Activated naive CD4-positive, alpha-beta T cell treated with anti-CD3 and anti-CD28 coated beads, Interleukin-2, amount 50 U/mL, for 24 hours (primary cell): ENCODE measurements around the gene KIF21B.

Experiments used
- H3K27ac Mint-ChIP-seq: one replicate; pipeline ENCODE4 v1.8.0; 2021; ENCODE audit warnings: mild to moderate bottlenecking, mixed read lengths
- H3K27me3 Mint-ChIP-seq: one replicate; pipeline ENCODE4 v1.8.0; 2021; ENCODE audit warnings: mixed read lengths
- H3K36me3 Mint-ChIP-seq: one replicate; pipeline ENCODE4 v1.8.0; 2021; ENCODE audit warnings: mixed read lengths
- H3K4me1 Mint-ChIP-seq: one replicate; pipeline ENCODE4 v1.8.0; 2021; ENCODE audit warnings: mixed read lengths
- H3K4me3 Mint-ChIP-seq: one replicate; pipeline ENCODE4 v1.8.0; 2021; ENCODE audit warnings: mild to moderate bottlenecking, mixed read lengths
- H3K9me3 Mint-ChIP-seq: one replicate; pipeline ENCODE4 v1.8.0; 2021; ENCODE audit warnings: mixed read lengths

Gene KIF21B

DNA sequence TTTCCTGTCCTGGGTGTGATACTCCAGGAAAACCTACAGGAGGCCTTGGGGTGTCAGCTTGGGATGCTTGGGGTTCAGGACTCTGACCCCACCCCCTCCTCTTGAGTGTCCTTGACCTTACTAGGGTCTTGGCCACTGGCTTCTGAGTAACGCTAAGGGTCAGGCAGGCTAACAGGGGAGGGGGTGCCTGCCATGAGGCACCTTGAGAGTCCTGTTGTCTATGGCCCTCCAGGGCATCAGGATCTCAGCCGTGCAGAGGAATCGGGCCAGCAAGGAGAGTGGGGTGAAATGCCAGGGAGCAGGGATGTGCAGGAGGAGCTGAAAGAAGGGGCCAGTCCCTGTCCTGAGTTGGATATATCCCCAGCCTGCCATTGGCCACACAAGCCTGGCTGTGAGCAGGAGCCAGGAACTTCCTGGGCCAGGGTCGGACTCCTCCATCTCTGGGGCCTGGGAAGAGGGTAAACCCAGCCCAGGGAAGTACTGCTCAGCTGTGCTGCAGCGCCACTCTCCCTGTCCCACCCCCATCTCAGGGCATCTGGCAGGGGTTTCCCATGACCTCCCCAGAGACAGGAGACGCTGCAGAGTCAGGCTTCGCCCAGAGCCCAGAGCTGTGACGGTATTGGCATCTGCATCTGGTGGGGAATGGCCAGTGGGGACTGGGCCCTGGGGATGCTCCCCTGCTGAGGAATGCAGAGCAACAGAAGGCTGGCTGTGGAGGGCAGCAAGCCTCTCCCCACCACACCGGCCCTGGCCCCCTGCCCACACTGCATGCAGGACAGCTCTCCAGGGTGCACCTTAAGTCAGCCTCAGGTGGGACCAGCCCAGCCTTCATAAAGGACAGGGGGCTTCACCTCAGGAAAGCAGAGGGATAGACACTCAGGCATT lies 6.3 kb downstream of the KIF21B start:
- H3K9me3 Mint-ChIP-seq = no peaks in the 10 kb centered on the region

DNA sequence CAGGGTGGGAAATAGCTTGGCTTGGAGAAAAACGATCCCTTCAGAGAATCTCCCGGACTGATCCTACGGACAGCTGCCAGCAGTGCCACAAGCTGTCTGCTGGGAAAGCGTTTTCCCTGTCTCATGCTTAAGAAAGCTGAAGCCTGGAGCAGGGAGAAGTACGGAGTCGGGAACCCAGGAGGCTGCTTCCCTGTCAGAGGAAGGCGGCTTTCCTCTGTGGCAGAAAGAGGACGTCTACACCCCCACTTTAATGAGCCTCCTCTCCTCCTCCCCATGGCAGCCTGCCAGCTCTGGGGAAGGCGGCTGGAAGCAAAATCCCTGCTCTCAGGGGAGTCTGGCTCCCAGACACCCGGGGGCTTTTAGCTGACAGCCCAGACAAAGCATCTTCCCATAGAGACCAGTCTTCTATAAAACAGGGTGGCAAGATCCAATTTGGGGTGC lies 7.3 kb downstream of the KIF21B start:
- peaks cover 2% of the 10 kb centered on the region for H3K36me3 Mint-ChIP-seq
- H3K4me1 Mint-ChIP-seq = peaks cover 95% of the 10 kb centered on the region
- peak overlapping the region; percentile 68 for H3K27ac Mint-ChIP-seq
- no peaks in the 10 kb centered on the region for H3K27me3 Mint-ChIP-seq
- no peaks in the 10 kb centered on the region for H3K9me3 Mint-ChIP-seq
- H3K4me3 Mint-ChIP-seq = peak overlapping the region; percentile 44

More for the DNA sequence above, 6.3 kb downstream of the KIF21B start:
- Mint-ChIP-seq H3K36me3 (peaks cover 2% of the 10 kb centered on the region), H3K4me3 (no peak overlapping the region), H3K27me3 (no peaks in the 10 kb centered on the region), H3K4me1 (peaks cover 95% of the 10 kb centered on the region), H3K27ac (peak overlapping the region; percentile 59)

DNA sequence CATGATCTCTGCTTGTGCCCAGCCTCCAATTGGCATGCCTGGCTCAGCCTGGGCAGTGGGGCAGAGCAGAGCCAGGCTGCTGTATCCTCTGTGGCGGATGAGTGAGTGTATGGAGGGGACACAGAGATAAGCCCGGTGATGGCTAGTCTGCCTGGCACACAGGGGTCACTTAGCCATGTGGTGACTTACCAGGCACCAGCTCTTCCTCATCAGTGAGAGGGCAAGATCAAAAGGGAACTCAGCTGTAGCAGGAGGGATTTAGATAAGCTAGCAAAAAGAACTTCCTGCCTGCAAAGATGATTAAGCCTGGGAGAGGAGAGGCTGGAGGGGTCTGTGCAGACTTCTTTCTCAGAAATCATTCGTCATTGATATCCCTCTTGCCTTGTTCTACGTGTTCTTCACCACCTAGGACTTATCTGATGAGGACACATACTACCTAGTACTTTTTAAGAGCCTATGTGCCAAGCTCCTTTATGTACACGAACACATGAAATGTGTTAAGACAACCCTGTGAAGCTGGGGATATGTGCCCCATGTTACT lies 7.9 kb downstream of the KIF21B start:
- Mint-ChIP-seq H3K9me3 (no peaks in the 10 kb centered on the region), H3K36me3 (peaks cover 2% of the 10 kb centered on the region), H3K4me1 (peaks cover 93% of the 10 kb centered on the region), H3K27ac (peak overlapping the region; percentile 68), H3K27me3 (no peaks in the 10 kb centered on the region), H3K4me3 (peak overlapping the region; percentile 59)

DNA sequence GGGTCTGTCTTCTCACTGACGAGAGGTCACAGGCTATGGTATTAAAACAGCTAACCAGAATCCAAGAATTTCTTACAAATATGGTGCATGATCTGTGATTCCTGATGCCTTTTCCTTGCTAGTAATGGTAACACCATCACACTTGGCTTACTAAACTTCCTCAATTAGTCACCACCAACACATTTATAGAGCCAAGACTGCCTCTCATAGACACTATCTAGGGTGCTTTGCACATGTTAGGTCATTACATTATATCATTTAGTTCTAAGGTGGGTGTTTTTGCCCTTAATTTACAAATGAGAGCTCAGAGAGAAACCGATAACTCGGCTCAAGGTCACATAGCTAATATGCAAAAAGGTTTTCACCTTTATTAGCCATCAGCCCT lies 8.7 kb downstream of the KIF21B start:
- Mint-ChIP-seq H3K4me1 (peaks cover 90% of the 10 kb centered on the region), H3K27me3 (no peaks in the 10 kb centered on the region), H3K4me3 (no peak overlapping the region), H3K9me3 (no peaks in the 10 kb centered on the region), H3K36me3 (peaks cover 2% of the 10 kb centered on the region), H3K27ac (peak overlapping the region; percentile 79)

GRCh38 chr1:201013991-201014815 lies 9.3 kb downstream of the KIF21B start:
- Mint-ChIP-seq H3K27ac (peak overlapping the region; percentile 79), H3K4me3 (no peak overlapping the region), H3K9me3 (no peaks in the 10 kb centered on the region), H3K4me1 (peaks cover 90% of the 10 kb centered on the region), H3K36me3 (peaks cover under 1% of the 10 kb centered on the region), H3K27me3 (no peaks in the 10 kb centered on the region)

GRCh38 chr1:201013031-201013485 lies 10.5 kb downstream of the KIF21B start:
- peaks cover 87% of the 10 kb centered on the region for H3K4me1 Mint-ChIP-seq
- H3K27me3 Mint-ChIP-seq = no peaks in the 10 kb centered on the region
- H3K36me3 Mint-ChIP-seq = no peaks in the 10 kb centered on the region
- no peak overlapping the region for H3K27ac Mint-ChIP-seq
- no peak overlapping the region for H3K4me3 Mint-ChIP-seq
- H3K9me3 Mint-ChIP-seq = no peaks in the 10 kb centered on the region

DNA sequence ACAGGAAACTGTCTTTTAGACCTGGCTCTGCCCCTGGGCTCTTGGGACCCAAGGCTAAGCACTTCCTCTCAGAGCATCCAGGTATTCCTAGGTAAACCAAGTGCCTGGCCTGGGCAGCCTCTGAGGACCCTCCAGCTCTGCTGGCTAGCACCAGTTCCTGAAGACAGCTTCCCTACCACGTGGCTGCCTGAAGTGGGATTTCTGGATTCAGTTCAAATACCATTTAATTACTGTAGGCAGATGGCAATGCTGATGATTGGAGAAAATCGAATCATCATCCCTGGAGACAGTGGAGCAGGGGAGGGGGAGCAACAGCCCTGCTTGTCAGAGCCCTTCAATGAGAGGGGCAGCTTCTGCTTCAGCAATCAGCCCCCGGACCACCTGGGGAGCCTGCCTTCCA lies 11.9 kb downstream of the KIF21B start:
- Mint-ChIP-seq H3K9me3 (no peaks in the 10 kb centered on the region), H3K4me1 (peaks cover 73% of the 10 kb centered on the region), H3K4me3 (no peak overlapping the region), H3K27ac (peak overlapping the region; percentile 33), H3K27me3 (no peaks in the 10 kb centered on the region), H3K36me3 (no peaks in the 10 kb centered on the region)

- no peaks in the 10 kb centered on the region for H3K36me3 Mint-ChIP-seq
- peaks cover 59% of the 10 kb centered on the region for H3K4me1 Mint-ChIP-seq
- H3K4me3 Mint-ChIP-seq = no peak overlapping the region
- no peaks in the 10 kb centered on the region for H3K27me3 Mint-ChIP-seq
- H3K9me3 Mint-ChIP-seq = no peaks in the 10 kb centered on the region
- H3K27ac Mint-ChIP-seq = peak overlapping the region; percentile 44
Measured at GRCh38 chr1:201009962-201010645, 13.4 kb downstream of the KIF21B start.

GRCh38 chr1:201008666-201009360 lies 14.7 kb downstream of the KIF21B start:
- no peaks in the 10 kb centered on the region for H3K27me3 Mint-ChIP-seq
- H3K4me3 Mint-ChIP-seq = no peak overlapping the region
- no peaks in the 10 kb centered on the region for H3K9me3 Mint-ChIP-seq
- no peaks in the 10 kb centered on the region for H3K36me3 Mint-ChIP-seq
- H3K4me1 Mint-ChIP-seq = peaks cover 49% of the 10 kb centered on the region
- peak overlapping the region; percentile 19 for H3K27ac Mint-ChIP-seq

- Mint-ChIP-seq H3K4me1 (peaks cover 37% of the 10 kb centered on the region), H3K36me3 (peaks cover 3% of the 10 kb centered on the region), H3K9me3 (no peaks in the 10 kb centered on the region), H3K27me3 (no peaks in the 10 kb centered on the region), H3K27ac (no peak overlapping the region), H3K4me3 (no peak overlapping the region)
Measured at GRCh38 chr1:201007481-201007880, 16.0 kb downstream of the KIF21B start.

DNA sequence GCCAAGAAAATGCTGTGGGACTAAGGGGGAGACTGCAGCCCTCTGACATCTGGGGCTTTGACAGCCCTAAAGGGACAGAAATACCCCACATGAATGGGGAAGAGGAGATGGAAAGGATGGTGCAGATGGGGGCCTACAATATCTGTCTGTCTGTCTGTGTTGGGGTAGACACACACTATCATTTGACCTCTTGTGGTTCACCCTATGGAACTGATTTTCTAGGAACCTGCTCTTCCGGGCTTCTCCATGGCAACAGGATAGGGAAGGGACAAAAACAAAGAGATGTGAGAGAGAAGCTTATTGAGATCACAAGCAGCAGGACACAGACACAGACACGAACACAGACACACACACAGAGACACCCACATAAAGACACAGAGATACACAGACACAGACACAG lies 17.1 kb downstream of the KIF21B start:
- H3K36me3 Mint-ChIP-seq = peaks cover 9% of the 10 kb centered on the region
- H3K27me3 Mint-ChIP-seq = no peaks in the 10 kb centered on the region

DNA sequence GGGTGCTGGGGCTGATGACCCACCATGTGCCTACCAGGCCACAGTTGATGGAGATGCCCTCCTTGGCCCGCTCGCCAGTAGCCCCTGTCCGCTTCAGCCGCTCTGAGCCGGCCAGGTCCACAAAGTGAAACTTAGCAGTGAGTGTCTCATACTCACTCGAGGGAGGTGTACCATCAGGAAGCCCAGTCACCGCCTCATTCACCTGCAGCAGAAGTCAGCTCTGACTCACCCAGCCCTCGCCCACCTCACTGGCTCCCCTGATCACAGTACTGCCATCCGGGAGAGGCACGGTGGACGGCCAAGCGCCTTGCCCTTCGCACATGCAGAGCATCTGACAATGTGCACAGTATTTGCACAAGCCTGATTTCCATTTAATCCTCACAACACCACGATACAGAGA lies 18.8 kb downstream of the KIF21B start:
- no peak overlapping the region for H3K4me3 Mint-ChIP-seq
- no peaks in the 10 kb centered on the region for H3K9me3 Mint-ChIP-seq
- peaks cover 18% of the 10 kb centered on the region for H3K4me1 Mint-ChIP-seq
- peaks cover 9% of the 10 kb centered on the region for H3K36me3 Mint-ChIP-seq
- no peak overlapping the region for H3K27ac Mint-ChIP-seq
- no peaks in the 10 kb centered on the region for H3K27me3 Mint-ChIP-seq

More for the DNA sequence above, 17.1 kb downstream of the KIF21B start:
- no peak overlapping the region for H3K4me3 Mint-ChIP-seq
- no peak overlapping the region for H3K27ac Mint-ChIP-seq
- peaks cover 29% of the 10 kb centered on the region for H3K4me1 Mint-ChIP-seq
- no peaks in the 10 kb centered on the region for H3K9me3 Mint-ChIP-seq

DNA sequence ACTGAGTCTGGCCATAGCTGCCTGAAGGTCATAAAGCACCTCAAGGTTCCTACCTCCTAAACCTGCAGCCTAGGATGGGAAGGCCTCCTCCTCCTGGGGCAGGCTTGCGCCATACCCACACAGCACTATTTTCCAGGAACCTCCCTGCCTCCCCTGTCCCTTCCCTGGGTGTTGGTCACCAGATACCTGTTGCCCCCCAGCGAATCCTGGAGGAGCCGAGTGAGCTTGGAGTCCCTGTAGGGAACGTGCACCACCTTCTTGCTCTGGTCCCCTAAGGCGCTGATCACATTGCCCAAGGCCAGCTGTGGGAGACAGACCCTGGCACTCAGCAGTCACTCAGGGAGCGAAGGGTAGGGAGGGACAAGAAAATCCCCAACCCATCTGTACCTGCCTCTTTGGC lies 19.4 kb downstream of the KIF21B start:
- H3K9me3 Mint-ChIP-seq = no peaks in the 10 kb centered on the region
- no peaks in the 10 kb centered on the region for H3K27me3 Mint-ChIP-seq
- H3K36me3 Mint-ChIP-seq = peaks cover 10% of the 10 kb centered on the region
- no peak overlapping the region for H3K4me3 Mint-ChIP-seq
- H3K27ac Mint-ChIP-seq = no peak overlapping the region
- H3K4me1 Mint-ChIP-seq = peaks cover 12% of the 10 kb centered on the region

DNA sequence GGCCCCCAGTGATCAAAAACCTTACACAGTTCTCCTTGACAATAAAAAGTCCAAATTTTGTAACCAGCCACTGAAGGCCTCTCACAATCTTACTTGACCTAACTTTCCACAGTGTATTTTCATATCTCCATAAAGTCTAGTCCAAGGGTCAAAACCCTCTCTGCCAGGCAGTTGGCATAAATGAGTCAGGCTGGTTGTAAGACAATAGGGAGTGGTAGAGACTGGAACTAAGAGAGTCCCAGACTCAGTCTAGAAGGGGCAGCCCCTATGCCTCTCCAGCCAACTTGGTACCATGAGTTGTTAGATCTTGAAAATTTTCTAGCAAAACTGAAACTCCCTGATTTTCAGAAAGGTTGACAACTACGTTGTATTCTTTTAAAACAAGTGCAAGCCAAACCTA lies 21.0 kb downstream of the KIF21B start:
- H3K4me3 Mint-ChIP-seq = no peak overlapping the region
- peaks cover 12% of the 10 kb centered on the region for H3K36me3 Mint-ChIP-seq
- peak overlapping the region; percentile 7 for H3K27ac Mint-ChIP-seq

GRCh38 chr1:201001962-201002361 lies 21.6 kb downstream of the KIF21B start:
- Mint-ChIP-seq H3K27me3 (no peaks in the 10 kb centered on the region), H3K27ac (no peak overlapping the region), H3K9me3 (no peaks in the 10 kb centered on the region), H3K4me1 (peaks cover 4% of the 10 kb centered on the region), H3K36me3 (peaks cover 12% of the 10 kb centered on the region), H3K4me3 (no peak overlapping the region)

More for the DNA sequence above, 21.0 kb downstream of the KIF21B start:
- no peaks in the 10 kb centered on the region for H3K27me3 Mint-ChIP-seq
- H3K4me1 Mint-ChIP-seq = peaks cover 4% of the 10 kb centered on the region
- H3K9me3 Mint-ChIP-seq = no peaks in the 10 kb centered on the region
